Subcutaneous adipose tissue (tissue), 4 donors: Measurements from ENCODE around the gene HSD17B11. TPM values are rescaled to one million over a fixed set of nuclear protein-coding genes. Genes with fewer than 3 reads are reported as not detected.

Experiments used
- CTCF ChIP-seq: fragments of 450-650 bp; IDR thresholded peaks from one replicate; pipeline ENCODE4 v1.5.1; 2016; ENCODE audit warnings: low read depth, mild to moderate bottlenecking, control low read depth, antibody characterized with exemption, moderate library complexity
- total RNA-seq, 4 donors: library from RNA; depleted of rRNA; stranded (reverse); fragments of >200 nt; gene quantifications; one replicate each; pipeline ENCODE4 v1.1.0, GENCODE V29; 2016

HSD17B11 gene
- total RNA-seq, 4 donors from 2014 or later = 78.9 to 143 (median 127) TPM

GRCh38 chr4:87359258-87359657 is 31.7 kb downstream of the HSD17B11 start:
- no peak for TF ChIP-seq CTCF

GRCh38 chr4:87356832-87357526 is 34.0 kb downstream of the HSD17B11 start:
- no peak for TF ChIP-seq CTCF

- no peak for TF ChIP-seq CTCF
Observed at GRCh38 chr4:87354168-87355102, 36.6 kb downstream of the HSD17B11 start.

GRCh38 chr4:87353592-87353991 is 37.4 kb downstream of the HSD17B11 start:
- no peak for TF ChIP-seq CTCF

GRCh38 chr4:87345139-87345538 is 45.8 kb downstream of the HSD17B11 start:
- no peak for TF ChIP-seq CTCF

GRCh38 chr4:87342872-87343271 is 48.1 kb downstream of the HSD17B11 start:
- TF ChIP-seq CTCF = no peak

GRCh38 chr4:87339440-87339839 is 51.5 kb downstream of the HSD17B11 start:
- no peak for TF ChIP-seq CTCF
